Sigmoid colon (tissue), 4 donors: ENCODE results near the gene AKAP12.

ENCODE experiments used
- EP300 ChIP-seq, 4 donors: sonication (generic); formaldehyde crosslinking; IDR thresholded peaks; one replicate each; pipeline ENCODE4 v1.6.1; 2017; ENCODE audit warnings: antibody characterized with exemption in 4 of 4
- POLR2A ChIP-seq, 2 donors: fragments of 450-650 bp; IDR thresholded peaks; one replicate each; pipeline ENCODE4 v1.6.1; 2016; ENCODE audit warnings: antibody characterized with exemption in 2 of 2, mild to moderate bottlenecking in 2 of 2, moderate library complexity in 2 of 2
- POLR2AphosphoS5 ChIP-seq, 4 donors: sonication (generic); formaldehyde crosslinking; IDR thresholded peaks; one replicate each; pipeline ENCODE4 v1.6.1; 2017; ENCODE audit warnings: antibody characterized with exemption in 4 of 4
- TF ChIP-seq, protein P1 (sequence below), 4 experiments: fragments of 450-650 bp in 3 of 4; fragments of 200-600 bp in 1 of 4; IDR thresholded peaks; one replicate each; pipeline ENCODE4 v1.5.1; 2016 to 2019; ENCODE audit warnings: antibody characterized with exemption in 4 of 4, mild to moderate bottlenecking in 3 of 4, moderate library complexity in 2 of 4

DNA sequence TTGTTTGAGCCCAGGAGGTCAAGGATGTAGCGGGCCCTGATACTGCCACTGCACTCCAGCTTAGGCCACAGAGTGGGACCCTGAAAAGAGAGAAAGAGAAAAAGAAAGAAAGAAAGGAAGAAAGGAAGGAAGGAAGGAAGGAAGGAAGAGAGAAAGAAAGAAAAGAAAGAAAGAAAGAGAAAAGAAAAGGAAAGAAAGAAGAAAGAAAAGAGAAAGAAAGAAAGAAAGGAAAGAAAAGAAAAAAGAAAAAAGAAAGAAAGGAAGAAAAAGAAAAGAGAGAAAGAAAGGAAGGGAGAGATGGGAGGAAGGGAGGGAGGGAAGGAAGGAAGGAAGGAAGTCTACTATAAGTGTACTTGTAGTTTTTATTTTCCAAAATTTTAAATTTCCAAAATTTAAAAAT, 42.2 kb upstream of the AKAP12 start:
- TF ChIP-seq, protein P1, sequence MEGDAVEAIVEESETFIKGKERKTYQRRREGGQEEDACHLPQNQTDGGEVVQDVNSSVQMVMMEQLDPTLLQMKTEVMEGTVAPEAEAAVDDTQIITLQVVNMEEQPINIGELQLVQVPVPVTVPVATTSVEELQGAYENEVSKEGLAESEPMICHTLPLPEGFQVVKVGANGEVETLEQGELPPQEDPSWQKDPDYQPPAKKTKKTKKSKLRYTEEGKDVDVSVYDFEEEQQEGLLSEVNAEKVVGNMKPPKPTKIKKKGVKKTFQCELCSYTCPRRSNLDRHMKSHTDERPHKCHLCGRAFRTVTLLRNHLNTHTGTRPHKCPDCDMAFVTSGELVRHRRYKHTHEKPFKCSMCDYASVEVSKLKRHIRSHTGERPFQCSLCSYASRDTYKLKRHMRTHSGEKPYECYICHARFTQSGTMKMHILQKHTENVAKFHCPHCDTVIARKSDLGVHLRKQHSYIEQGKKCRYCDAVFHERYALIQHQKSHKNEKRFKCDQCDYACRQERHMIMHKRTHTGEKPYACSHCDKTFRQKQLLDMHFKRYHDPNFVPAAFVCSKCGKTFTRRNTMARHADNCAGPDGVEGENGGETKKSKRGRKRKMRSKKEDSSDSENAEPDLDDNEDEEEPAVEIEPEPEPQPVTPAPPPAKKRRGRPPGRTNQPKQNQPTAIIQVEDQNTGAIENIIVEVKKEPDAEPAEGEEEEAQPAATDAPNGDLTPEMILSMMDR (IDR thresholded peaks at IDR 0.05): no peak
- no peak for TF ChIP-seq POLR2A (IDR thresholded peaks at IDR 0.05)
- TF ChIP-seq POLR2AphosphoS5 (IDR thresholded peaks at IDR 0.05): no peak
- no peak for TF ChIP-seq EP300 (IDR thresholded peaks at IDR 0.05)
